Measurements from ENCODE around the gene DOCK2.

The DOCK2 gene

DNA sequence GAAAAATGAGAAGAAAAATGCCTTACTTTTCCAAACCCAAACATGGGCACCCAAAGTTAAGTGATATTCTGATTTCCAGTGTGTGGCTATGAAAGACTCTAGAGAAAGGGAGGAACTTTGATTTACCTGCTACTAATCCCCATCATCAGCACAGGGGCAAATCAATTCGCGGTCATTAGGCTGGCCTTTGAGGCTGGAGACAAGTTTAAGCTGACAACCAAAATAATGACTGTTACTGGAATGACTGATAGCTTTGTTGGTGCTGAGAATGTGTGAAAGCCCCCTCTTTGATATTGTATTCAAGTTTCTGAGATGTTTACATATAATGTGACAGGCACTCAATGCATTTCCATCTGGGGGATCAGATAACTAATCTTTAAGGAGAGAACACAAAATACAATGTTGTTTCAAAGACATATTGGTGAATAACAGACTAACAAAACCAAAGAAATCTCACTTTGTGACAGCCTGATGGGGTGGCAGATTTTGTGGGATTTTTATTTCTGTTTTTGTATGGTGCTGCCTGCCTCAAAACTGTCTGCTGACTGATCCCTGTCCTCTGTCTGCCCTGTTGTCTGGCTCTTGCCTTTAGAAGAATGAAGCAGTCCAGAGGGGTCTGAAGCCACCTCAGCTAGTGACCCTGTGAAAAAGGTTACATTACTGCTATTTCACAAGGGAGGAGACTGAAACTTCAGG, 355.9 kb downstream of the DOCK2 start:
- DNase-seq (ENCODE audit: low read depth) = no peak

DNA sequence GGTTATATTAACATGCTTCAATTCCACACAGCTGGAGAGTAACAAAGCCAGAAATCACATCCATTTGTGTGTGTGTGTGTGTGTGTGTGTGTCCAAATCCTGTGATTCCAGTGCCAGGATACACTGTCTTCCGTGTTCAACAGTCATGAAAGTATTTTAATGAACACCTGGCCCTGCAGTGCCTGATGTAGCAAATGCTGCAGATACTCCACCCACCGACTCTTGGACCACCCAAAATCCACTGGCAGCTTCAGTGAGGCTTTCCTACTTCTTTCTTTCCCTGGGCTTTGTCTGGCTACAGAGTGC, 356.4 kb downstream of the DOCK2 start:
- no peak for DNase-seq (ENCODE audit: low read depth)

DNA sequence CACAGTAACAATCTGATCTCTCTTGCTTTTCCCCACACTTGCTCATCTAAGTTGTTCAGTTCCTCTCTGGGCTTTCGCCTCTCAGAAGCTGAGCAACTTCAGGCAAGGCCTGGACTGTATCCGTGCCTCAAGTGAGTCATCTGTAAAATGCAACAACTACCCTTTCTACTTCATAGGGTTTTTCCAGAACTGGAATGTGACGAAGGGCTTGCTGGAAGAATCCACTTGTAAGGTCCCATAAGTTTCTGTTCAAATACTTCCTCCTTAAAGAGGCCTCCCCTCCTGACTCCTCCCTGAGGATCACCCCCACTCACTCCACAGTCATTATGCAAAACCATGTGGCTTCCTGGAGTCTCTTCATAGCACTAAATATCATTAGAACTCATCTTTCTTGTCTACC, 360.7 kb downstream of the DOCK2 start:
- DNase-seq (ENCODE audit: low read depth) = no peak

DNA sequence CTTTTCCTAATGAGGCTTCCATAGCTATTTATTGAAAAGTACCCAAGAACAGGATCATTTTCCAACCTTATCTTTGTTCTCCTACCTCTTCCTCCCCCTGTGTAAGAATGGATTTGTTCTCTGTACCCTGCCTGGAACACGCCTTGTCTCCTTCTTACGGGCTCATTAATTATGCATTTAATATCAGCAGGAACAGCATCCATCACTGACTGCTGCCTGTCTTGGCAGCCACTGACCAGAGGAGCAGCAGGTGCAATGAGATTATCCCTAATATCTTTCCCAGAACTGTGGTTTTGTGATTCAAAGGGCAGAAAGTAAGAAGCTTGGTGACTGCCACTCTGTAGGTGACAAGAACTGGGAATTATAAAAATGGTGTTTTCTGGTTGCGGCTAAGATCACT, 362.5 kb downstream of the DOCK2 start:
- DNase-seq (ENCODE audit: low read depth) = no peak

DNA sequence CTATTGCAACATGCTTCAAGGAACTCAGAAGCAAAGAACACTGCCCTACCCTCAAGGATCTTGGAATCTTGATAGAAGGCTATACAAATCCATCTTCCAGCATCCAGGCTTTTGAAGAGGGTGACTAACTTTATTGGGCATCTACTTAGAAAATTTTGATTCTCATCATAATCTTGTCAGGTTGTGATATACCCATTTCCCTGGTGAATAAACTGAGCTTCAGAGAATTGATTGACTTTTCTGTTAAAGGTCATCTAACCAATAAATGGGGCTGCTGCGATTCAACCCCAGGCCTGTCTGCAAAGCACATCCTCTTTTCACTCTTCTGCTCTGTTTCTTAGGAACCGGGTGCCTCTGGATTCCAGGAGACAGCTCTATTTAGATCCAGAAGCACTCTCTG, 363.1 kb downstream of the DOCK2 start:
- DNase-seq (ENCODE audit: low read depth) = no peak

DNA sequence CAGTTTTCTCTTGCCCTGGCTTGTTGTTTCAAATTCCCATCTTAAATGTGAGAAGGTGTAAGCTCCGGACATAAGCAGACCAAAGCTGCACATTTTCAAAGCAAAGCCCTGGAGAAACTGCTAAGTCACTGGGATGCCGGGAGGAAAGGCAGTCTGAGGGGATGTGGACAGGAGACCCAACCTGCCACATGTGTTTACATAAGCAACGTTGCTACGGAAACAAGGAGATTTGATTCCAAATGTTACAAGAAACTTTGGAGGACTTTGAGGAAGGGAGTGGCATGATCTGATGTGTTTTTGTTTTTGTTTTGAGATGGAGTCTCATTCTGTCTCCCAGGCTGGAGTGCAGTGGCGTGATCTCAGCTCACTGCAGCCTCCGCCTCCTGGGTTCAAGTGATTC, 368.9 kb downstream of the DOCK2 start:
- DNase-seq (ENCODE audit: low read depth) = no peak

DNA sequence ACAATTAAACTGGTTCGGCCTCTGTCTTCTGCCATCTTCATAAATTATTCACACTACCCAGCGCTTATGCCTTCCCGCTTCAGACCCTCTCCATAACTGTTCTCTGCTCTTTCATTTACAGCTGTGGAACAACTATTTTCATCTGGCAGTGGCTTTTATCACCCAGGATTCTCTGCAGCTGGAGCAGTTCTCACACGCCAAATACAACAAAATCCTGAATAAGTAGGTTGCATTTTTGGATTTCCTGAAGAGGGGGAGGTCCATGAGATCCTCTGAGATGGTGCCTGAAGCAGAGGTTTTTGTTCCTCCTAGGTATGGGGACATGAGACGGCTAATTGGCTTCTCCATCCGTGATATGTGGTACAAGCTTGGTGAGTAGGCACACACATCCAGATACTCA, 371.3 kb downstream of the DOCK2 start:
- no peak for DNase-seq (ENCODE audit: low read depth)

DNA sequence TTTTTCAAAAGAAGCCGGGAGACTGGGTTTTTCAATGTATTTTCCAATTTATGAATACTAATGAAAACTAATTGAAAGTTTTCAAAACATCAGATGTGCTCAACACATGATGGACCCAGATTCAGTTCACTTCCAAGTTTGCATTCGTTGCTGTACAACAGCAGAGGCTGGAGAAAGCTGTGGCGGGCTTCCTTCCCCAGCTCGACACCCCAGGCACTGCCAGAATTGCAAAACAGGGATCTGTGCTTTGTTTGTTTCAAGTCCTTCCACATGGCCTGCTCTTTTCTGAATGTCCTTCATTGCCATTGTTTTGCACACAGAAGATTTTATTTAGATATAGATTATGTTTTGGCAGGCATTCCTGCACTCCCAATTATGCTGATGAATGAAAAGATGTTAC, 373.5 kb downstream of the DOCK2 start:
- DNase-seq (ENCODE audit: low read depth) = no peak

DNA sequence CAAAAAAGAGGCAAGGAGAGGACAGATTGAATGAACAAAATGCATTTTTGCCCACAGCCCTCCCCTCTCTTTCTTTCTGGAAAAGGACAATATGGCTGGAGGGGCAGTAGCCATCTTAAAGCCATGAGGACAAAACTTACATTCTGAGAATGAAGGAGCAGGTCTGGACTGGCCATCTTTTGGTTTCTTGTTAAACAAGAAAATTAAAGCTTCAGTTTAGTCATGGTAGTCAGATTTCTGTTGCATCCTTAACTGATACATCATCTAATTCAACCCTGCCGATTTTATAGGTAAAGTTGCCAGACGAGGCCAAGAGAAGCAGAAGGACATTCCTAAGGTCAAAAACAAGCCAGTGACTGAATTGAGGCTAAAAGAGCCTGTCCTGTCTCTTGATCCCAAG, 374.7 kb downstream of the DOCK2 start:
- no peak for DNase-seq (ENCODE audit: low read depth)

DNA sequence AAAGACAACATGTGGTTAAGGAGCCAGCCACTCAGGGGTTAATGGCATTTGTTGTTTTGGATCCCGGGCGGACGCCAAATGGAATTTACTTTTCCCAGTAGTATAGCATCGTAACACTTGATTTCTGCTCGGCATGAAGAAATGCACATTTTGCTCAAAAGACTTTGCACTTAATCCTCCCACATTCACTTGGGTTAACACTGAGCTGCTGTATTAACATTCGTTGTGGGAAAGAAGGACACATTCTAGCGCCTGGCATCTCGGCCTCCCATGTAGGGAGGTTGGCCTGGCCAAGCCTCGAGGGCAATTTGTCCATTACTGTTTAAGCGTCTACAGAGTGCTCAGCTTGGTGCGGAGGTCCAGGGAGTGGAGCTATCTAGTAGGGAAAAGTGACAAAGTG, 375.5 kb downstream of the DOCK2 start:
- no peak for DNase-seq (ENCODE audit: low read depth)

DNA sequence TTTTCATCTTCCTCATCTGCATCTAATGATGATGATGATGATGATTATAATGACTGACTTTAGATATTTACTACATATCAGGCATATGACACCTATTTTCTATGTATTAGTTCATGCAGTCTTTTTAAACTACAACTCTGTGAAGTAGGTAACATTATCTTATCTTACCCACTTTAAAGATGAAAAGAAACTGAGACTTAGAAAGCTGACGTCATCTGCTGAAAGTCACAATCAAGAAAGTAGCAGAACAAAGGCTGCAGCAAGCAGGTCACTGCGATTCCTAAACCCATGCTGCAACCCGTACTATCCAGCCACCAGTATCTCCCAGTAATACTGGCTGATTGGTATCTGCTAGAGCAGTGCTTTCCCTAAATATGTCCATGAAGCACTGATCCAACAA, 383.3 kb downstream of the DOCK2 start:
- no peak for DNase-seq (ENCODE audit: low read depth)

DNA sequence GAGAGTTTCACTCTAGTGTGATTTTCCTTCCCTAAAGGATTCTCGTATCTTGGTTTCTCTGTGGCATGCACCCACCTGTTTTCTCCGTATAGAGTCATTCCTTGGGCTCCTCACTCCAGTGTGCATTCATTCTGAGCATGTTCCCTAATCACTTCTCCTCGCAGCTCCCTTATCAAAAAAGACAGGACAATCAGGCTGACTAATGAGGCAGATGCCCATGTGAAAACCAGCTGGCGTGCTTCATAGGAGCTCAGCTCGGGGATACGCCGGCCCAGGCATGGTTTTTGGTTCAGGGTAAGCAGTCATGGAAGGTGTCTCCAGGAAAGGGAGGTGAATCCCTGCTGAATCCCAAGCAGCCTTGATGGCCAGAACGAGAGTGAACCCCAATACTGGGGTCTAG, 384.4 kb downstream of the DOCK2 start:
- no peak for DNase-seq (ENCODE audit: low read depth)

DNA sequence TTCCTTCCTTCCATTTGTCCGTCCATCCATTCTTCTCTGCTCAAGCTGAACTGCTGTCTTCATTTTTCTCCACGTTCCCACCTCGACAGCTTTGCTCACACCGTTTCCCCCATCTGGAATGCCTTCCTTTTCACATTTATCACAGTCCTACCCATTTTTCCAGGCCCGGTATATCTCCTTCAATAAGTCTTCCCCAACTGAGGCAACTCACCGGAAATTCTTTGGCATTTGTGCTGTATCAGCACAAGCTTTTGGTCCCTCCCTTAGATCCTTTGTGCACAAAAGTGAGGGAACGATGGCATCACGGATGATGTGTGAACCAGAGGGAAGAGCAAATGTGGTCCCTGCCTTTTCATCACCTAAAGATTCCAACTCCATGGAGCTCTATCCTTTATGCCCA, 388.8 kb downstream of the DOCK2 start:
- no peak for DNase-seq (ENCODE audit: low read depth)

DNA sequence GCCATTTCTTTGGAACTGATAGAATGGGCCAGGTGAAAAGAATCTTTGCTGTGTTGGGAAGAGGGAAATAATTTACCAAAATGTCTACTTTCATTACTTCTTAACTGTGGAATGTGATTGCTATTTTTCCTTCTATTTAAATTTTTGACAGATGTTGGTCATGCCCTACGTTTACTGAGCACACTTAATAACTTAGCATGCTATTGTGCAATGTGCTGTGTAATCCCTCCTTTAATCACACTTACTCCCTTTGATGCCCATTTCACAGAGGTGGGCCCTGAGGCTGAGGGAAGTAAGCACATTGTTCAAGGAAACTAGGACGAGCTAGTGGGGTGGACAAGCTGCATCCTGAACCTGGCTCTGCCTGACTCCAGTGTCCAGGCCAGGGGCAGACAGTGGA, 391.0 kb downstream of the DOCK2 start:
- no peak for DNase-seq (ENCODE audit: low read depth)

DNA sequence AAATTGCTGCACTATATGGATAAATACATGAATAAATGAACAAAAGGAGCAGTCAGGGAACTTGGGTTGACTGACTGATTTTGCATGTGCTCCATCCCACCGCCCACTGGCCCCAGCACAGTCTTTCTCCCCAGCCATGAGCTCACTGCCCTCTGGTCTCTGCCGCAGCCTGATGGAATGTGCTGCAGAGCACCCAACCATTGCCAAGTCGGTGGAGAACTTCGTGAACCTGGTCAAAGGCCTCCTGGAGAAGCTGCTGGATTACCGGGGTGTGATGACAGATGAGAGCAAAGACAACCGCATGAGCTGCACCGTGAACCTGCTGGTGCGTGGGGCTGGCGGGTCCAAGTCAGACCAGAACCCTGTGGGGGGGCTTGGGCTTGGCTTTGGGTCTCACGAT, 397.2 kb downstream of the DOCK2 start:
- no peak for DNase-seq (ENCODE audit: low read depth)

DNA sequence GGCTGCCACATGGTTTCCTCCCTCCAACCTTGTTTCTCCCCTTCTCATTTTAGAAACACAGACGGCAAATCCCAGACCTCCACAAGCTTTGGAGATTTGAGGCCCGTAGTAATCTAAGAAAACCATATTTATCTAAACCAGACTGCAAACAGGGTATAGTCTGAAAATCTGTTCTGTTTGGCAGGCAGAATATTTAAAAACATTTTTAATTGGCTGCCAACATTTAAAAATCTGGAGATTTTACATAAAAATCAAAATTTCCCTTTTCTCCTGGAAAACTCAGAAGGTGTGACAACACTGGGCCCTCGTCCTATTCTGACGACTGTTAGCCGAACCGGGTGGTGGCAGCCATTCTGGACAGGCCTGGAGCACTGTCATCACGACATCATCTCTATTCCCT, 401.2 kb downstream of the DOCK2 start:
- DNase-seq (ENCODE audit: low read depth) = no peak

DNA sequence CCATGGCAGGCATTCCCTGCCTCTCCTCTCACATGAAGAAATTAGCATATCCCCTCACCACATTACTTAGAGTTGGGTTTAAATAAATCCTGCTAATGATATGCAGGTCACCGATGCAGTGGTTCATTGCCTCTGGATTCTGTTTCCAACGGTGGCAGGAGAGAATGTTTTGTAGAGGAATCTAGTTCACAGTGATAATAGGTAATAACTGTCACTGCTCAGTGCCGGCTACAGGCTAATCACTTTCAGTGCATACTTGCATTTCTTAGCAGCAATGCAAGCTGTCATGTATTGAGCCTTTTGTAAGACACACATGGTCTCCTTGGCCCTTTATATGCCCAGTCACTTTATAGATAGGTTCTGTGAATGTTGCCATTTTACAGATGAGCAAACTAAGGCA, 402.8 kb downstream of the DOCK2 start:
- no peak for DNase-seq (ENCODE audit: low read depth)

DNA sequence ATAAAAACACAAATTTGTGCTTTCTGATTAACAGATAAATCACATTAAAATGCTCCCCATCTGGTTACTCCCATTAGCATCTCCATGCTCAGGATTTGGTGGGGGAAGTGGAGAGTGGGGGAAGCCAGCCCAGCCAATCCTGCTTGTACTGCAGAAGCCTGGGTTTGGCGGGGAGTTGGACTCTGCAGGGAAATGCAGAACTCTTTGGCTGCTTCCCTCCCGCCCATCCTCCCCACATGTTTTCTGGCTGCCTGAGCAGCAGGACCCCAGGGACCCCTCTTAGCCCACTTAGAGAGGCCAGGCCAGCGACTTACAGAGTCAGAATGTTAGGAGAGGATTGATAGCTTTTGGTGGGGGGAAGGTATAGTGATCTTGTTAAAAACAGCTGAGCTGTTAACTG, 409.2 kb downstream of the DOCK2 start:
- no peak for DNase-seq (ENCODE audit: low read depth)

DNA sequence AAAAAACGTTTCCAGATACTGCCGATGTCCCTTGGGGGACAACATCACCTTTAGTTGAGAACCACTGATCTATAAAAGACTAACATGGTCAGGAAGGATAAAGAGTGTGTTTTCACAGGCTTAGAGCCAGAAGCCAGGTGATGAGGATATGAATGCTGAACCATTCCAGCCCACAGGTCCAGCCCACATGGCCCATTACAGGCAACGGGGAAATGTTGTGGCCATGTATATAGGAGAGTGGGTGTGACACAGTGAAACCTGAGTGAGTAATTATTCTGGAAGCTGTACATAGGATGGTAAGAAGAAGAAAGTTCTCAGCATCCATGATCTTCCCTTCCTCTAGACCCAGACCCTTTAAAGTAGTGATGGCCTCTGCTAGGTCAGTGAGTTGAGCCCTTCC, 412.6 kb downstream of the DOCK2 start:
- DNase-seq (ENCODE audit: low read depth) = no peak

DNA sequence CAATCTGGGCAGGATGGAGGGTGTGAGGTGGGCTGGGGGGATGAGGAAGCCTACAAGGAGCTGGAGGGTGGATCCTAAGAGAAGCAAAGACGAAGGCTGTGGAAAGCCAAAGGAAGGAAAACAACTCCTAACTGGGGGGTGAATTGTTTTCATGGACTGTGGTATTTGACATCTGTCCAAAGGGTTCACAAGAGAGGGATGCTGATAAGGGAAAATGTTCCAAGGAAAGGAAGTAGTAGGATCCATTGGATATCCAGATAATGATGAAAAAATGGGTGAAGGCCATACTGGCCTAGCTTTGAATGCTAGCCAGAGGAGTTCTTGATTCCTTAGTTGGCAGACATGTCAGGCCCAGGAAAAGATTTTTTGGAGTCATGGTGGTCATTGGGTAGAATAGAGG, 416.8 kb downstream of the DOCK2 start:
- no peak for DNase-seq (ENCODE audit: low read depth)

DNA sequence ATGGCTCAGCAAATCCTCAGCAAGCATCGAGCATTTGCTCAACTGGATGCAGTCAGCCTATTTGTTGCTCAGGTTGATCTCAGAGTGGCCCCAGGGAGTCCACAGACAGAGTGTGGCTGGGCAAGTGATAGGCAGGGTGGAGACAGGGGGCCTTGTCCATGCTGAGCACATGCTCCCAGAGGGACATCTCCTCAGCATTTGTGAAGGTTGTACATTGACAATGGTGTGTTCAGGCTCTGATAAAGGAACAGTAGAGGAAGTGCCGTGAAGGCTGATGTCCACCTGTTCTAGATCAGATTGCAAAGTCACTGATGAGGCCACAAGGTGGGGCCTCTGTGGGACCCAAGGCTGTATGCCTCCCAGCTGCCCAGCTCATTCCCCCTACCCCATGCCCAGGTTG, 418.5 kb downstream of the DOCK2 start:
- no peak for DNase-seq (ENCODE audit: low read depth)

DNA sequence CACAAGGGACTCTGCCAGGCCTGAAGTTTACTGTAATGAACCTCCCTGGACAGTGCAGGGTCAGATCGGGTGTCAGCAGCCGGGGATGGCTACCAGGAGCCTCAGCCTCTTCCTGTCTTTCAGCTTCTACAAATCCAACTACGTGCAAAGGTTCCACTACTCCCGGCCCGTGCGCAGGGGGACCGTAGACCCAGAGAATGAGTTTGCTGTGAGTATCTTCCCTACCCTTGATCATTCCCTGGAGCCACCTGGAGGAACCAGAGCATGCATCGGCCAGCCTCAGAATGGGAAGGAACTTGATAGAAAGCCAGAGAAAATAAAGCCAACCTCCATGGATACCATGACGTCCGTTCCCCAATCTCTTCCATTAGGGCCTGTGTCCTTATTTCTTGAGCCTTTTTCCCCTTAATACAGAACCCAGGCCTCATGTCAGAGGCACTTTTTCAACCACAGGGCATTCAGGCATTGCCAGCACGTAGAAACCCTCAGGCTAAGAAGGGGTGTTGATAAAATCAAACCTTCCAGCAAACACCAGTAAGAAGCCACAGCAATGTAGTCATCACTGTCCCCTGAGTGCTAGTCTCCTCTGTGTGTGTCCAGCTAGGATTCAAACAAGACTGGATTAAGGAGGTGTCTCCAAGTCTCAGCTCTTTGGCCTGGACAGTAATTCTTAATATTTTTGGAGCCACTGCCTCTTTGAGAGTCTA, 419.6 kb downstream of the DOCK2 start:
- DNase-seq (ENCODE audit: low read depth) = no peak

DNA sequence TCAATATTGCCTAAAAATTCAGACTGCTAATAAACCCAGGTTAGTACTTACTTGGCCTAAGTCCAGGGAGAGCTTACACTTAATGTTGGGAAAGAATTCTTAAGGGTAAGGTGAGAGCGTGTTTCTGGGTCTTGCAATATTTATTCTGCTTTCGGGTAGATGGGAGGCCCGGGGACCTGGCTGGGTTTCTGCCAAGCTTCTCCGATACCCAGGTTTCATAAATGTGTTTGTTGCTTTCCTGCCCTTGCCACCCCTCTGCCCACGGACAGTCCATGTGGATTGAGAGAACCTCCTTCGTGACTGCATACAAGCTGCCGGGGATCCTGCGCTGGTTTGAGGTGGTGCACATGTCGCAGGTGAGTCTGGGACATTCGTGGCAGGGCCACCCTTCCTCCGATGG, 420.2 kb downstream of the DOCK2 start:
- no peak for DNase-seq (ENCODE audit: low read depth)

DNA sequence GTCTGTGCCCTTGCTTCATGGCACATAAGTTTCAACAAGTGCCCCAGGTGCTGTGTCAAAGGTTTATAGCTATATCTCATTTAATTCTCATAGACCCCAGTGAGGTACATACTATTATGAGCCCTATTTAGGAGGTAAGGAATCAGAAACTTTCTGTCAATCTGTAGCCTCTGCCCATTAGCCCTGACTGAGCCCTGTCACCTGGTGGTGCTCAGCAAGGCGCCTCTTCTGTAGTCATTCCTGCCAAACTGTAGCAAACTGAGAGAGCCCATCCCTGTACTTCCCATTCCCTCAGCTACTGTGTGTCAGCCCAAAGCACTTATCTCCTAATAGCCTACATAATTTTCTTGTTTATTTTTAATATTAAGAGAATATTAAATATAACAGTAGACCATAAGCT, 422.1 kb downstream of the DOCK2 start:
- no peak for DNase-seq (ENCODE audit: low read depth)

Data from stimulated activated CD8-positive, alpha-beta memory T cell treated with anti-CD3 and anti-CD28 coated beads, Interleukin-7, amount 100 ng/mL, for 24 hours (primary cell).